GM23248 (cell line): Measurements from ENCODE around the gene CHMP5.

ENCODE experiments used
- EZH2 ChIP-seq: fragments of 200-600 bp; sonication (generic); IDR thresholded peaks from 2 replicates; pipeline ENCODE4 v1.6.1; 2018; ENCODE audit warnings: antibody characterized with exemption, mild to moderate bottlenecking; ENCODE audit not compliant: insufficient read depth, poor library complexity, severe bottlenecking
- EZH2phosphoT487 ChIP-seq: fragments of 200-600 bp; sonication (generic); IDR thresholded peaks from 2 replicates; pipeline ENCODE4 v1.6.1; 2018; ENCODE audit warnings: antibody characterized with exemption, moderate library complexity, mild to moderate bottlenecking, low read depth; ENCODE audit not compliant: insufficient read depth

GRCh38 chr9:33287087-33287490 is 22.2 kb downstream of the CHMP5 start:
- TF ChIP-seq EZH2phosphoT487 = no peak
- no peak for TF ChIP-seq EZH2
